Renal cortical epithelial cell (primary cell): Measurements from ENCODE around the gene MSMO1. TPM values are rescaled to one million over a fixed set of nuclear protein-coding genes. Genes with fewer than 3 reads are reported as not detected.
"Not testable (repeated sequence)": the region's sequence is repeated elsewhere in the genome, so short reads cannot be mapped to it uniquely, and the experiment has no call there.

Source experiments
- DNase-seq: peaks from one replicate; pipeline ENCODE4 v3.0.0-alpha.2; 2011; ENCODE audit warnings: low read depth
- total RNA-seq: library from RNA; depleted of rRNA; stranded (reverse); fragments of >200 nt; gene quantifications from 2 replicates; pipeline ENCODE4 v1.2.3, GENCODE V29; 2014

The MSMO1 gene
- 72.7 and 446 TPM in 2 replicates for total RNA-seq

GRCh38 chr4:165327211-165328100 lies at the start of gene MSMO1:
Gene MSMO1 (plus strand): TSS chr4:165327669. CDS start chr4:165333371, 5,702 bp downstream.
- peak; percentile 97 for DNase-seq

- DNase-seq = not testable (repeated sequence)
Observed at GRCh38 chr4:165279531-165279930, 47.9 kb upstream of the MSMO1 start.

DNA sequence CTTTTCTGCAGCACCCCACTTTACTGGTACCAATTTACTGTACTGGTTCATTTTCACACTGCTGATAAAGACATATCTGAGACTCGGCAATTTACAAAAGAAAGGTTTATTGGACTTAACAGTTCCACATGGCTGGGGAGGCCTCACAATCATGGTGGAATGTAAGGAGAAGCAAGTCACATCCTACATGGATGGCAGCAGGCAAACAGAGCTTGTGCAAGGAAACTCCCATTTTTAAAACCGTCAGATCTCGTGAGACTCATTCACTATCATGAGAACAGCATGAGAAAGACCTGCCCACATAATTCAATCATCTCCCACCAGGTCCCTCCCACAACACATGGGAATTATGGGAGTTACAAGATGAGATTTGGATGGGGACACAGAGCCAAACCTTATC lies 42.8 kb upstream of the MSMO1 start:
- DNase-seq = not testable (repeated sequence)

DNA sequence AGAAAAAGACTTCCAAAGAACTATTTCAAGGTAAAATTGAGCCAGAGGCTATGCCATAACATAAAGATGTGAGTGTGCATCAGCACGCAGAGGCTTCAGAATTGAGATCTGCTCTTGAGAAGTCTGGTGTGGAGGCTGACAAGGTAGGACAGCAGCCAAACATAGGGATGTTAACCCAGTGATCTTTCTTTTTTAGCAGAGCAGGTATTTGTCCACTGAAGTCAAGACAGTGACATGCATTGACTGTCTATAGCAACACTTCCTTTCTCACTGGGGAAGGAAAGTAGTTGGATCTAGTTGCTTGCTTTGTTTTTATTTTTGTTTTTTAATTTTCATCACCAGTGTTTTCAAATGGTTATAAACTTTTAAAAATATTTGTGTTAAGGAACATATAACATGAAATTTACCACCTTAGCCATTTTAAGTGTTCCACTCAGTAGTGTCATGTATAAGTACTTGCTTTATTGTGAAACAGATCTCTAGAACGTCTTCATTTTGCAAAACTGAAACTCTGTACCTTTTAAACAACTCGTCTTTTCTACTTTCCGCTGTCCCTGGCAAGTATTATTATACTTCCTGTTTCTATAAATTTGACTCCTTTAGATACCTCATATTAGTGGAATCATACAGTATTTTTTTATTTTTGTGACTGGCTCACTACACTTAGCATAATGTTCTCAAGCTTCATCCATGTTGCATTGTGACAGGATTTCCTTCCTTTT lies 40.7 kb upstream of the MSMO1 start:
- DNase-seq = not testable (repeated sequence)

DNA sequence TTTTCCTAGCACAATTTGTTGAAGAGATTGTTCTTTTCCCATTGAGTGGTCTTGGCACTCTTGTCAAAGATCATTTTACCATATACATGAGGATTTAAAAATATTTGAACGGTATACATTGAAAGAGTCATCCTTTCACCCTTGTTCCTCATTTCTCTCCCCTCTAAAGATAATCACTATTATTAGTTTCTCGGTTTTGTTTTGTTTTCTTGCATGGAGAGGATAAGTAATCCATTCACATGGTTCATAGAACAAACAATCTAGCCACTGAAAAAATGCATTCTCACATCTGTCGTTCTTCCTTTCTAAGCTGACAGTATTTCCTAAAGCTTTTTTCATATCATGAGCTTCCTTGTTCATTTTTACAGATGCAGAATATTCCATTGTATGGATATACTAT lies 39.2 kb upstream of the MSMO1 start:
- no peak for DNase-seq

- peak; percentile 76 for DNase-seq
Observed at GRCh38 chr4:165288639-165289422, 38.6 kb upstream of the MSMO1 start.

- no peak for DNase-seq
Observed at GRCh38 chr4:165289423-165289785, 38.1 kb upstream of the MSMO1 start.

DNA sequence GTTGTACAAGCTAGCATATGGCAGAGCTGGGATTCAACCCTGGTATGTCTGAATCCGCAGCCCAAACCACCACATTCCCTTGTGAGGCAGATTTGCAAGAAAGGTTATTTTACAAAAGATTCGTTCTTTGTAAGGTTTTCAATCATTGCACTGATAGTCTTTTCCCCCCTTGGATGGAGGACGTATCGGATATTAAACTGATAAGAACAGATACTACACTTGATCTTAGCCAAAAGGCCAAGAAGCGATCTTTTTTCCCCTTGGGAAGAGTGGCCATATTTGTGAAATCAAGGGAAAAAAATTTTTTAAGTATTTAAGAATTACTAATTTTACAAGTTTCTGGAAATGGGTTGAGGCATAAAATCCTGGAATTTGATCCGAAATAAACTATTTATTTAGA lies 34.4 kb upstream of the MSMO1 start:
- DNase-seq = no peak

DNA sequence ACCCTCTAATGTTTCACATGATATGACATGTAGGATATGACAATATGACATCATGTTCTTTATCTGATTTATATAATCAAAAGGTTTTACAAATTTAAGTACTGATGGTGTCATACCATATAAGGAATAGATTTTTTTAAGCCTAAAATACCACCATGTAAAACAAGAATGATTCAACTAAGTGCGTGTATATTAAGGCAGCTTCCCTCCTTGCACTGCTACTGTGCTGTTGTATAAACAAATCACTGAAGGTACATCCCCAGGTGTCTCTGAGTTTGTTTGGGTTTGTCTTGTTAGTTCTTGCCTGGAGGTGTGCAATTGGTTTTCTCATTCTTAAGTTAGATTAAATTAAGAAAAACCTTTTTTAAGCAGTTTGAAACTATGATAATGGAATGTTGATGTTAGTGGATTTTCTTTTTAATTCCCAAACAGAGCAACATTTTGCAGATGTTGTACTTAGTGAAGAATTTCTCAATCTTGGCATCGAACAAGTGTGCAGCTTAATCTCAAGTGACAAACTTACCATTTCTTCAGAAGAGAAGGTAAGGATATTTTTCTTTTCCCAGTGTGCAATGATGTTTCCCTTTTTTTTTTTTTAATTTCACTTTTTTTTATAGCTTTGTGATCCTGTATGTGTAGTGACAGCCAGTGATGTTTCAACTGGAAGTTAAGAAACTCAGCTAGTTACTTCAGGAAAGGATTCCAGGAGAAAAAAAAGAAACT lies 33.4 kb upstream of the MSMO1 start:
- DNase-seq = no peak

DNA sequence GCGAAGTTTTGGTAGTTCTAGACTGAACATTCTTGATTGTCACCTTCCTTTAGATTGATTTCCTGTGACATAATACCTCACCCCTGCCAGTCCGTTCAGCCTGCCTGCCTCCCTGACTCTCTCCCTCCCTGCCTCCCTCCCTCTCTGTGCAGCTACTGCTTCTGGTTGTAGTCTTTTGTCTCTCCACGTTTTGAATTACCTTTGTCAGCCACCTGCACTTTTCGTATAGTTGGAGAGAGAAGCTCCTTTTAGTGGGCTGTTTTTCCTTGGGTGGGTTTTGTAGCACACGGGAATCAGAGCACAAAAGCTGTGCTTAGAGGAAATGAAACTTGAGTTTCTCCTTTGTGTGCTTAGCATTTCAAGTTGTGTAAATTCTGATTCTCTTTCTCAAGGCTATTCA lies 32.6 kb upstream of the MSMO1 start:
- no peak for DNase-seq

GRCh38 chr4:165297626-165298025 lies 29.8 kb upstream of the MSMO1 start:
- no peak for DNase-seq

DNA sequence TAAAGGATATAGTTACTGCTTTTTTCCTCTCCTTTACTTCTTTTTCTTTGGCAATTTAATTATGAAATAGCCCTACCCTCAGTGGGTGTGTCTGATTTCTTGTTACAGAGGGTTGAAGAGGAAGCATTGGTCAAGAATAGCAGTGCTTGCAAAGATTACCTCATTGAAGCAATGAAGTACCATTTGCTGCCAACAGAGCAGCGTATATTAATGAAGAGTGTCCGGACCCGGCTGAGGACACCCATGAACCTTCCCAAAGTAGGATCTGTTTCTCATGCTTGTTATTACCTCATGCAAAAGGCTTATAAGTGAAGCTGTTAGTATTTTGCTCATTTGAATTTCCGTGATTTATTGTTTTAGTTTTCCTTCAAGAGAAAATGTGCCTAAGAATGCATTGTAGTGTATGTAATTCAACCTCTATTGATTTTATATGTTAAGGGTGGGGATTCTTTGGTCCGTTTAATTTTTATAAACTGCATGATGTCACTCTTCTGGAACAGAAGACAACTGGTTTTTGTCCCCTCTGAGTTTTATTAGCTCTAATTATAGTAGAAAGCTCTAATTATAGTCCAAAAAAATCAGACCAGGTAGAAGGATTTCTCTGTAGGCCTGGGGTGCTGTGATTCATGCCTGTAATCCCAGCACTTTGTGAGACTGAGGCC lies 27.9 kb upstream of the MSMO1 start:
- no peak for DNase-seq

DNA sequence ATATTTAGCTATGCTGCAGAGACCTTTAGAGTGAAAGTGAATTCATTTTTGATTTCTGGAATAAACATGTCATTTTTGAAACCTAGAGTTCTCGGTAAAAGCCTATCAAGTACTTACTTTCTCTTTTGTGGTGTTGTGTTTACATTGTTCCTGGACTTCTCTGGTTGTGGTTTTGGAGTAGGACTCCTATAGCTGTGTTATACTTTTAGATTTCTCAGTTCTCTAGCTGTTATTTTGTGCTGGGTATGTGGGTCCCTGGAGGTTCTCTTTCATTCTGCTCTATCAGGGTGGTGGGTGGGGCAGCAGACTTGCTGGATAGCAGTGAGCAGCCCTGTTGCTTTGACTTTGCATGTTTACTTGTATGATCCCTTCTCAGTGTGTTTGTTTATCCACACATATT lies 25.6 kb upstream of the MSMO1 start:
- no peak for DNase-seq

DNA sequence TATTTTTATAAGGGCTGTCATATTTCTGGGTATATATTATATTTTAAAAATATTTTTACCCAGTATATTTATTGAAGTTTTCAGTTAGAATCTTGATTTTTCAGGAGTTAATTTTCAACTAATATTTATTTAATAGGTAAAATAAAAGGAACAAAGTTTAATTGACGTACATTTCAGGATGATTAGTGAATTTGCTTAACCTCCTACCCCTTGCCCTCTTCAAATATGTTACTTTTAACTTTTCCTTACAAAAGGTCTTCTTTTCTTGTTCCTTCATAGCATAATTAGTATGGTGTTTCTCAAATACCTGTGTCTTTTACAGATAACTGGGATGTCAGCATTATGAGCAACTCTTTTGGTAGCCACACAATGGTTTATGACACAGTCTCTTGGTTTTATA lies 24.8 kb upstream of the MSMO1 start:
- no peak for DNase-seq

DNA sequence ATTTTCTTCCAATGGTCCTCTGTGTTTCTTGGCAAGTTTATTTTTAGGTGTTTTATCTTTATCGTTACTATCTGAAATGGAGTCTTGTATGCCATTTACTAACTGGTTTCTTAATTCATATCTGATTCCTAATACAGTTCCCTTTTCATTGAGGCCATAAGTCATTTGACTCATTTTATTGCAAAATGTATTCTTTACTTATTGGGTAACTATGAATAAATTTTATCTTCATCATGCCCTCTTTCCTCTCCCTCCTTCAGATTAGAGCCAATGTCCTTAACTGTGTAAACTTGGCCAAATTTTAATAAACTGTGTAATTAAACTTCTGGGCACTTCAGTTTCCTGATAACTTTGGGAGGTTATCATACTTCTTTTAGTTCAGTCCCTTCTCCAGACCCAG lies 19.3 kb upstream of the MSMO1 start:
- DNase-seq = no peak

GRCh38 chr4:165308606-165309005 lies 18.9 kb upstream of the MSMO1 start:
- DNase-seq = no peak

DNA sequence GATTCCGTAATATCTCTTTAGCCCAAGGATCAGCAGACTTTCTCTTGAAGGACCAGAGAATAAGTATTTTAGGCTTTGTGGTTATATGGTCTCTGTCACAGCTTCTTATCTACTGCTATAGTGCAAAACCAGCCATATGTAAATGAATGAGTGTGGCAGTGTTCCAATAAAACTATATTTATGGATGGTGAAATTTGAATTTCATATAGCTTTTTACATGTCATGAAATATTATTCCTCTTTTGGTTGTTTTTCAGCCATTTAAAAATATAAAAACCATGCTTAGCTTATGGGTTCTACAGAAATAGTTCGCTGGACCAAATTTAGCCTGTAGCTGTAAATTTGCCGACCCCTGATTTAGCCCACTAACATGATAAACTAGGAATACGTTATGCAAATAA lies 18.0 kb upstream of the MSMO1 start:
- DNase-seq = no peak

- peak; percentile 51 for DNase-seq
Observed at GRCh38 chr4:165312506-165312905, 15.0 kb upstream of the MSMO1 start.

GRCh38 chr4:165319030-165319429 lies 8.4 kb upstream of the MSMO1 start:
- no peak for DNase-seq

- DNase-seq = no peak
Observed at GRCh38 chr4:165319509-165319908, 8.0 kb upstream of the MSMO1 start.

DNA sequence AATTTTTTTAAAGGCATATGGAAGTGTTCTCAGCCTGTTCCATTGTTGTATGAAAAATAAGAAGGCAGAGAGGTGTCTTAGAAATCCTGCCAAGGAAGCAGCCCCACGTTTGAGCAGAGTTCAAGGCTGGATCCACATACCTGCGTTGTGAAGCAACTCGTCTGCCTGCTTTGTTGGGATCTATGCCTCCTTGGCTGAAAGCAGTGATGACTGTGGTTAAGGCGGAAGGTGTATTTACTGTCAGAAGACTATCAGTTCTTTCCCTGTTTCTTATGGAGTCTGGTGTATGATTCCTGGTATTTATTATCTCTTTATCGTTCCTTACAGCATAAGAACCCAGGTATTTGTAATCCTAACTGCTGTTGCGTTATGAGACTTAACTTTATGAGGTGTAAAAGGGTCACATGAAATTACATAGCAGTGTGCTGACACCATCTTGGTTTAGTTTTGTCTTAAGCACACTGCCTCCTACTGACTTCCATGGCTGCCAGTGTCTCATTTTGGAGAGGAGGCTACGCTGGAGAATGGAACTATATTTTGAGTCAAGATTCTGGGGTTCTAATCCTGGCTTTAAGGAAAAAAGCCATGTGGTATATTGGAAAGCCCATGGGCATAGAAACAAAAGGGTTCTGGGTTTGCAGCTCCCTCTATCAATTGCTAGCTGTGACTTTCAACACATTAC lies 3.1 kb upstream of the MSMO1 start:
- no peak for DNase-seq
